Keratinocyte (primary cell): ENCODE results near the gene SYNE2. TPM values are rescaled to one million over a fixed set of nuclear protein-coding genes. Genes with fewer than 3 reads are reported as not detected.
A peak's percentile ranks its signal among the peaks of the same experiment; 100 is the strongest.

Experiments used
- DNase-seq: peaks from one replicate; pipeline ENCODE4 v3.0.0-alpha.2; 2011; ENCODE audit warnings: low read depth, missing footprints, low spot score
- FAIRE-seq: peaks from 2 replicates; lab custom pipeline; 2011; peaks lifted over from hg19 to GRCh38; lab: Jason Lieb, UNC
- H2AFZ ChIP-seq: 2 replicates; pipeline ENCODE4 v1.6.0; 2012; ENCODE audit warnings: low read length, control low read depth, inconsistent platforms; ENCODE audit not compliant: control insufficient read depth
- H3K27ac ChIP-seq: 2 replicates; pipeline ENCODE4 v1.5.1; 2011; ENCODE audit warnings: low read length; ENCODE audit not compliant: control insufficient read depth, insufficient read depth
- H3K27me3 ChIP-seq: 3 replicates; pipeline ENCODE4 v1.6.0; 2011; ENCODE audit warnings: low read length; ENCODE audit not compliant: control insufficient read depth, insufficient read depth; ENCODE audit errors: extremely low read depth
- H3K36me3 ChIP-seq, 2 experiments: 2 replicates in 1 of 2; 3 replicates in 1 of 2; pipeline ENCODE4 v1.5.1; 2011; ENCODE audit warnings: low read length in 2 of 2, mild to moderate bottlenecking in 1 of 2; ENCODE audit not compliant: control insufficient read depth in 2 of 2, insufficient read depth in 2 of 2; ENCODE audit errors: extremely low read depth in 1 of 2
- H3K4me1 ChIP-seq: 3 replicates; pipeline ENCODE4 v1.5.1; 2011; ENCODE audit warnings: low read length; ENCODE audit not compliant: control insufficient read depth, insufficient read depth; ENCODE audit errors: extremely low read depth
- H3K4me2 ChIP-seq: 3 replicates; pipeline ENCODE4 v1.6.0; 2011; ENCODE audit warnings: low read depth, low read length; ENCODE audit not compliant: control insufficient read depth, insufficient read depth; ENCODE audit errors: extremely low read depth
- H3K4me3 ChIP-seq, 3 experiments: fragments of 200-600 bp in 1 of 3; sonication (generic) in 1 of 3; 2 replicates in 2 of 3; 3 replicates in 1 of 3; pipeline ENCODE4 v1.5.1; 2011 to 2016; ENCODE audit warnings: low read length in 3 of 3, mild to moderate bottlenecking in 3 of 3, control low read depth in 2 of 3, inconsistent platforms in 1 of 3, low read depth in 1 of 3, mixed read lengths in 1 of 3, mixed run types in 1 of 3, moderate library complexity in 1 of 3; ENCODE audit not compliant: control insufficient read depth in 2 of 3, insufficient read depth in 2 of 3; ENCODE audit errors: extremely low read depth in 1 of 3
- H3K79me2 ChIP-seq: 2 replicates; pipeline ENCODE4 v1.6.0; 2012; ENCODE audit warnings: low read length; ENCODE audit not compliant: control insufficient read depth, insufficient read depth
- H3K9ac ChIP-seq: 3 replicates; pipeline ENCODE4 v1.6.0; 2011; ENCODE audit warnings: low read length; ENCODE audit not compliant: control insufficient read depth, insufficient read depth; ENCODE audit errors: extremely low read depth
- H3K9me1 ChIP-seq: 3 replicates; pipeline ENCODE4 v1.6.0; 2011; ENCODE audit warnings: low read length; ENCODE audit not compliant: control insufficient read depth, insufficient read depth; ENCODE audit errors: extremely low read depth
- H3K9me3 ChIP-seq: 2 replicates; pipeline ENCODE4 v1.5.1; 2012; ENCODE audit warnings: low read depth, low read length; ENCODE audit not compliant: control insufficient read depth
- H4K20me1 ChIP-seq: 3 replicates; pipeline ENCODE4 v1.6.0; 2011; ENCODE audit warnings: low read length; ENCODE audit not compliant: control insufficient read depth, insufficient read depth; ENCODE audit errors: extremely low read depth
- CTCF ChIP-seq, 3 experiments: IDR thresholded peaks in 1 of 3; conservative IDR thresholded peaks in 1 of 3; optimal IDR thresholded peaks in 1 of 3; 2 replicates in 2 of 3; 3 replicates in 1 of 3; pipeline versions ENCODE3 to v1.5.1; 2011; ENCODE audit warnings: low read length in 3 of 3, mild to moderate bottlenecking in 3 of 3, moderate library complexity in 2 of 3, control low read depth in 1 of 3, inconsistent platforms in 1 of 3; ENCODE audit not compliant: insufficient read depth in 2 of 3; ENCODE audit errors: extremely low read depth in 1 of 3
- EZH2 ChIP-seq: IDR thresholded peaks from one replicate; pipeline ENCODE4 v1.6.1; 2012; ENCODE audit warnings: inconsistent platforms, mild to moderate bottlenecking, low read length, moderate library complexity
- dilution Hi-C: fragments of 300-500 bp; cut with MboI; formaldehyde crosslinking; loops from one replicate; pipeline ENCODE4 v1.7.0; 2020; ENCODE audit warnings: low sequenced_read_pairs; ENCODE audit not compliant: extremely low pct_ligation_motif_present
- polyA plus RNA-seq, 5 experiments: library from polyadenylated mRNA; depleted of rRNA in 3 of 5; stranded (reverse) in 3 of 5; stranded (forward) in 1 of 5; unstranded in 1 of 5; fragments of >200 nt; gene quantifications; 1 replicate in 1 of 5; 2 replicates in 3 of 5; 3 replicates in 1 of 5; pipeline versions ENCODE4 v1.2.1 to v1.2.3, GENCODE V29; 2011 to 2012; ENCODE audit warnings: missing spikeins in 2 of 5, low read depth in 1 of 5, low replicate concordance in 1 of 5

The SYNE2 gene
- polyA plus RNA-seq, 1 donor (not counting 4 experiments of a cell fraction or from before 2014, with no cell fraction given), result 9.9 TPM

- FAIRE-seq (no peak), DNase-seq (no peak)
- H3K9me1 ChIP-seq, result no peaks in the 10 kb centered on the region
- H3K4me1 ChIP-seq, result no peaks in the 10 kb centered on the region
- H3K4me3 ChIP-seq, result no peak overlapping the region
- dilution Hi-C loops, result no loop called here
- H3K27me3 ChIP-seq, result no peaks in the 10 kb centered on the region
- H3K79me2 ChIP-seq, result peaks cover 3% of the 10 kb centered on the region
- no peaks in the 10 kb centered on the region for H3K9me3 ChIP-seq
- no peak overlapping the region for H3K9ac ChIP-seq
- H3K4me2 ChIP-seq, result peak overlapping the region; percentile 46
- H3K27ac ChIP-seq, result no peak overlapping the region
- H4K20me1 ChIP-seq, result no peaks in the 10 kb centered on the region
- TF ChIP-seq EZH2 (no peak), CTCF (optimal IDR thresholded peaks at IDR 0.05 in 1 of 3, IDR thresholded peaks at IDR 0.05 in 1 of 3, conservative IDR thresholded peaks at IDR 0.05 in 1 of 3; ENCODE audit: extremely low read depth in 1 of 3, insufficient read depth in 2 of 3, low read length in 3 of 3) (no peak)
- H3K36me3 ChIP-seq, result no peaks in the 10 kb centered on the region
- H2AFZ ChIP-seq, result no peak overlapping the region
These were observed 56.0 kb downstream of the SYNE2 start for GRCh38 chr14:63908667-63909264.

GRCh38 chr14:63909984-63910383 lies 57.2 kb downstream of the SYNE2 start:
- FAIRE-seq, result no peak
- dilution Hi-C loops, result no loop called here

More at GRCh38 chr14:63909984-63910383, 57.2 kb downstream of the SYNE2 start:
- no peaks in the 10 kb centered on the region for H3K27me3 ChIP-seq
- no peaks in the 10 kb centered on the region for H3K36me3 ChIP-seq
- no peak overlapping the region for H2AFZ ChIP-seq
- no peaks in the 10 kb centered on the region for H3K9me1 ChIP-seq
- H3K9me3 ChIP-seq, result no peaks in the 10 kb centered on the region
- H3K4me1 ChIP-seq, result peaks cover 7% of the 10 kb centered on the region
- no peak overlapping the region for H3K9ac ChIP-seq
- no peaks in the 10 kb centered on the region for H4K20me1 ChIP-seq
- no peak overlapping the region for H3K4me2 ChIP-seq
- no peak for TF ChIP-seq EZH2
- TF ChIP-seq CTCF (optimal IDR thresholded peaks at IDR 0.05 in 1 of 3, IDR thresholded peaks at IDR 0.05 in 1 of 3, conservative IDR thresholded peaks at IDR 0.05 in 1 of 3; ENCODE audit: extremely low read depth in 1 of 3, insufficient read depth in 2 of 3, low read length in 3 of 3), result no peak
- peaks cover 3% of the 10 kb centered on the region for H3K79me2 ChIP-seq
- H3K27ac ChIP-seq, result no peak overlapping the region
- no peak overlapping the region for H3K4me3 ChIP-seq
- DNase-seq, result no peak
